Stimulated activated CD4-positive, alpha-beta T cell treated with anti-CD3 and anti-CD28 coated beads, Interleukin-2, amount 100 ng/mL, for 24 hours (primary cell): Measurements from ENCODE around the gene PDCD1LG2.

Experiments used
- DNase-seq, 2 donors: peaks; one replicate each; pipeline ENCODE4 v3.0.0-alpha.2; 2020

PDCD1LG2 gene

GRCh38 chr9:5614985-5615384 lies 104.7 kb downstream of the PDCD1LG2 start:
- no peak for DNase-seq

GRCh38 chr9:5617749-5618148 lies 107.4 kb downstream of the PDCD1LG2 start:
- DNase-seq: no peak

DNA sequence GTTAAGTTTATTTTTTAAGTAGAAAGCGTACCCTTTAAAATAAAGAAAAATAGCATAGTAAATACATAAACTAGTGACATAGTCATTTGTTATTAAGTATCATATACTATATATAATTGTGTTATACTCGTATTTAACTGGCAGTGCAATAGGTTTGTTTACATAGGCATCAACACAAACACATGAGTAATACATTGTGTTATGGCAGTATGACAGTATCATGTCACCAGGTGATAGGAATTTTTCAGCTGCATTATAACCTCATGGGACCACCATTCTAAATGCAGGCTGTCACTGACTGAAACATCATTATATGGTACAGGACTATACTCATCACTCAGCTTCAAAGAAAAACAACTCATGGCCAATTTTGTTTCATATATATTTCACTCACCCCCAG lies 110.2 kb downstream of the PDCD1LG2 start:
- DNase-seq: no peak
